HepG2 (cell line): ENCODE data around the gene DTNB. TPM values are rescaled to one million over a fixed set of nuclear protein-coding genes. Genes with fewer than 3 reads are reported as not detected.

Experiments used
- ATAC-seq: fragments of 200-7000 bp; cut with Tn5 transposase; 3 replicates; pipeline ENCODE4 v1.9.1; 2020; ENCODE audit warnings: mild to moderate bottlenecking, moderate library complexity
- BruUV-seq: library from RNA; stranded (reverse); fragments of 400-500 nt; replicated peaks from 2 replicates; lab custom pipeline; 2021; lab: Mats Ljungman, UMichigan
- CTCF ChIA-PET: fragments of 300-600 bp; formaldehyde crosslinking; extraction: SDS; loops from one replicate; lab custom pipeline; 2021; ENCODE audit warnings: low total read pairs, inconsistent platforms, low intra/inter-chr PET ratio; lab: Yijun Ruan, JAX
- POLR2A ChIA-PET: fragments of 350-600 bp; sonication (Branson Sonifier 250); formaldehyde crosslinking; loops from one replicate; lab custom pipeline; 2020; ENCODE audit warnings: antibody characterized with exemption, inconsistent platforms; lab: Yijun Ruan, JAX
- DNase-seq: peaks from one replicate; pipeline ENCODE4 v3.0.0-alpha.2; 2015; ENCODE audit warnings: low spot score
- FAIRE-seq: peaks from 3 replicates; lab custom pipeline; 2011; peaks lifted over from hg19 to GRCh38; lab: Jason Lieb, UNC
- H2AFZ ChIP-seq: one replicate; pipeline ENCODE4 v1.6.1; 2011; ENCODE audit warnings: low read length, inconsistent platforms
- H3K27ac ChIP-seq: fragments of 300-600 bp; 3 replicates; pipeline ENCODE4 v1.8.0; 2011; ENCODE audit warnings: mixed run types, mild to moderate bottlenecking, mixed read lengths, low read length, inconsistent platforms; ENCODE audit not compliant: insufficient read depth; ENCODE audit errors: extremely low read length
- H3K27me3 ChIP-seq, 2 experiments: fragments of 200-600 bp in 1 of 2; 2 replicates in 1 of 2; 3 replicates in 1 of 2; pipeline versions ENCODE4 v1.6.0 to v1.8.0; 2011; ENCODE audit warnings: low read length in 2 of 2, mild to moderate bottlenecking in 2 of 2, moderate library complexity in 2 of 2, inconsistent platforms in 1 of 2; ENCODE audit not compliant: insufficient read depth in 2 of 2, control insufficient read depth in 1 of 2
- H3K36me3 ChIP-seq, 2 experiments: fragments of 200-600 bp in 1 of 2; replicated peaks in 1 of 2; 2 replicates in 1 of 2; 3 replicates in 1 of 2; pipeline versions ENCODE4 v1.5.1 to v1.8.0; 2011; ENCODE audit warnings: low read length in 2 of 2, inconsistent platforms in 1 of 2; ENCODE audit not compliant: insufficient read depth in 2 of 2, control insufficient read depth in 1 of 2
- H3K4me1 ChIP-seq: 2 replicates; pipeline ENCODE4 v1.5.1; 2012; ENCODE audit warnings: low read length, inconsistent platforms; ENCODE audit not compliant: insufficient read depth
- H3K4me2 ChIP-seq: 2 replicates; pipeline ENCODE4 v1.6.0; 2011; ENCODE audit warnings: low read depth, low read length, inconsistent platforms
- H3K4me3 ChIP-seq, 3 experiments: fragments of 200-600 bp in 1 of 3; sonication (generic), shearing (Covaris generic) in 1 of 3; replicated peaks in 1 of 3; 2 replicates each; pipeline ENCODE4 v1.5.1; 2011 to 2016; ENCODE audit warnings: low read length in 3 of 3, inconsistent platforms in 2 of 3, low read depth in 2 of 3, mild to moderate bottlenecking in 2 of 3, control low read depth in 1 of 3, mixed read lengths in 1 of 3; ENCODE audit not compliant: insufficient read depth in 1 of 3
- H3K79me2 ChIP-seq: one replicate; pipeline ENCODE4 v1.6.1; 2011; ENCODE audit warnings: low read length, inconsistent platforms; ENCODE audit not compliant: insufficient read depth
- H3K9ac ChIP-seq: 2 replicates; pipeline ENCODE4 v1.6.0; 2011; ENCODE audit warnings: mild to moderate bottlenecking, low read depth, low read length, inconsistent platforms; ENCODE audit not compliant: insufficient read depth
- H3K9me3 ChIP-seq: 2 replicates; pipeline ENCODE4 v1.5.1; 2012; ENCODE audit warnings: mild to moderate bottlenecking, low read length
- H4K20me1 ChIP-seq: 2 replicates; pipeline ENCODE4 v1.6.0; 2011; ENCODE audit warnings: inconsistent platforms, mild to moderate bottlenecking, low read length, moderate library complexity; ENCODE audit not compliant: insufficient read depth
- CBX2 ChIP-seq, 2 experiments: fragments of 200-600 bp in 1 of 2; sonication (generic); formaldehyde crosslinking in 1 of 2; IDR thresholded peaks; 2 replicates each; pipeline versions ENCODE4 v1.7.0 to v1.8.1; 2018 to 2022; ENCODE audit warnings: low read depth in 2 of 2, low read length in 1 of 2, mild to moderate bottlenecking in 1 of 2, missing genetic modification reagents in 1 of 2
- GABPA ChIP-seq, 2 experiments: IDR thresholded peaks; 2 replicates each; pipeline ENCODE4 v1.6.1; 2011 to 2016; ENCODE audit warnings: low read depth in 2 of 2, low read length in 1 of 2, missing biosample characterization in 1 of 2, missing genetic modification characterization in 1 of 2
- MTA1 ChIP-seq: sonication (generic); formaldehyde crosslinking; IDR thresholded peaks from 2 replicates; pipeline ENCODE4 v1.4.0; 2020; ENCODE audit warnings: missing genetic modification reagents, mild to moderate bottlenecking, borderline replicate concordance
- PLRG1 ChIP-seq: fragments of 450-650 bp; conservative IDR thresholded peaks from 2 replicates; pipeline ENCODE4 v1.6.1; 2016
- ZBTB20 ChIP-seq: sonication (generic); formaldehyde crosslinking; IDR thresholded peaks from 2 replicates; pipeline ENCODE4 v1.8.1; 2023; ENCODE audit warnings: missing genetic modification reagents, low read depth, mild to moderate bottlenecking, borderline replicate concordance
- ZNF263 ChIP-seq: sonication (generic); formaldehyde crosslinking; IDR thresholded peaks from 2 replicates; pipeline ENCODE4 v1.4.0; 2020; ENCODE audit warnings: missing genetic modification reagents
- ZNF781 ChIP-seq: sonication (generic); formaldehyde crosslinking; IDR thresholded peaks from 2 replicates; pipeline ENCODE4 v1.5.1; 2020; ENCODE audit warnings: borderline replicate concordance, mild to moderate bottlenecking, missing genetic modification reagents; ENCODE audit errors: not compliant biosample characterization
- WGBS: methylation state at CpG from one replicate; pipeline ENCODE4 v1.1.6; 2017; ENCODE audit warnings: low lambda C conversion rate; 5-methylcytosine and 5-hydroxymethylcytosine counted together
- in situ Hi-C: cut with HindIII; loops from 2 replicates; pipeline ENCODE4 v1.10.0; 2017; ENCODE audit warnings: low pct_unique_long_range_greater_than_20kb; ENCODE audit not compliant: extremely low pct_ligation_motif_present
- intact Hi-C: fragments of 100-400 bp; cut with micrococcal nuclease; formaldehyde crosslinking; loops from one replicate; pipeline ENCODE4 v1.10.0; 2022; ENCODE audit not compliant: unreplicated experiment
- polyA plus RNA-seq, 8 experiments: library from polyadenylated mRNA; depleted of rRNA in 3 of 8; stranded (reverse) in 7 of 8; unstranded in 1 of 8; fragments of >200 nt; fragmentation: Illumina TruSeq in 4 of 8; extraction: Trizol in 4 of 8; gene quantifications; 2 replicates each; pipeline versions ENCODE4 v1.2.1 to v1.2.3, GENCODE V29; 2011 to 2016; ENCODE audit warnings: low read depth in 4 of 8, missing spikeins in 1 of 8, mixed read lengths in 1 of 8; ENCODE audit not compliant: insufficient read depth in 1 of 8
- total RNA-seq, 5 experiments: library from RNA; depleted of rRNA; stranded (reverse); fragments of >200 nt; fragmentation: Illumina TruSeq; extraction: Trizol; gene quantifications; 2 replicates each; pipeline ENCODE4 v1.2.3, GENCODE V29; 2016; ENCODE audit warnings: low read depth in 1 of 5

Gene DTNB
- total and polyA plus RNA-seq, 2 of the 13 experiments (the other 11 are each of a cell fraction or from before 2014, with no cell fraction given): 14.4 to 23.9 TPM

GRCh38 chr2:25372405-25373268 lies 300.7 kb downstream of the DTNB start:
- intact Hi-C loops (no loop called here), in situ Hi-C loops (no loop called here)
- H3K27me3 ChIP-seq: peaks cover 9 to 52% of the 10 kb centered on the region in 2 experiments; a peak in 4 of 5 replicates
- H3K79me2 ChIP-seq: no peaks in the 10 kb centered on the region
- ATAC-seq (no peak), DNase-seq (no peak), FAIRE-seq (no peak)
- POLR2A ChIA-PET: interaction anchor here (2.6 kb wide), 1 partner anchor 10 kb away, joined by 11 read pairs; no protein-coding TSS in a partner anchor
- no peak overlapping the region for H3K27ac ChIP-seq
- BruUV-seq: no TSS peak
- H3K9ac ChIP-seq: no peak overlapping the region
- no peaks in the 10 kb centered on the region for H4K20me1 ChIP-seq
- TF ChIP-seq CBX2 (IDR thresholded peaks at IDR 0.05; ENCODE audit: low read depth, low read length) (no peak), CBX2 (CRISPR knock-in tag; IDR thresholded peaks at IDR 0.05; ENCODE audit: low read depth) (no peak), ZBTB20 (CRISPR knock-in tag) (0 out of 2 replicates have a peak, but pooled peaks have one; percentile 38), ZNF263 (peak; percentile 93), GABPA (IDR thresholded peaks at IDR 0.05; ENCODE audit: low read depth, low read length) (0 out of 2 replicates have a peak, but pooled peaks have one; percentile 11), GABPA (CRISPR knock-in tag; IDR thresholded peaks at IDR 0.05; ENCODE audit: low read depth) (no peak), MTA1 (peak; percentile 18; the same call in 1 of the 2 replicates), ZNF781 (CRISPR knock-in tag) (no peak), PLRG1 (no peak)
- H3K4me2 ChIP-seq: peak overlapping the region; percentile 47; the same call in 1 of the 2 replicates
- no peaks in the 10 kb centered on the region for H3K36me3 ChIP-seq
- peak overlapping the region in 1 of 3 experiments; percentile 17; a peak in 1 of 6 replicates for H3K4me3 ChIP-seq
- peaks cover 29% of the 10 kb centered on the region for H3K4me1 ChIP-seq
- CTCF ChIA-PET: no interaction called here
- no peaks in the 10 kb centered on the region for H3K9me3 ChIP-seq
- 52% methylated on average over 25 of the region's 25 CpGs for WGBS
- H2AFZ ChIP-seq: no peak overlapping the region
